ENCODE results near the gene C10orf95.

GRCh38 chr10:102435529-102436233, 15.7 kb downstream of the C10orf95 start:
- TF ChIP-seq POLR2A (IDR thresholded peaks at IDR 0.05; ENCODE audit: low read depth, low read length) (no peak), CTCF (IDR thresholded peaks at IDR 0.05; ENCODE audit: extremely low read depth in 1 of 2, insufficient read depth in 1 of 2, low read depth in 1 of 2, low read length in 2 of 2) (no peak), EZH2 (IDR thresholded peaks at IDR 0.05; ENCODE audit: borderline replicate concordance, low read depth, low read length, severe bottlenecking) (no peak)
